Activated naive CD4-positive, alpha-beta T cell treated with anti-CD3 and anti-CD28 coated beads, Interleukin-2, amount 10 ng/mL, durations not matched to agents 7 days and 5 days (primary cell): ENCODE measurements around the gene ZNF519.
"Not testable (repeated sequence)": the region's sequence is repeated elsewhere in the genome, so short reads cannot be mapped to it uniquely, and the experiment has no call there.

Source experiments
- CTCF ChIA-PET: fragments of 350-600 bp; sonication (Branson Sonifier 250); formaldehyde crosslinking; loops from one replicate; lab custom pipeline; 2021; ENCODE audit warnings: antibody characterized with exemption; lab: Charles Lee
- DNase-seq: peaks from one replicate; pipeline ENCODE4 v3.0.0-alpha.2; 2020
- H3K27ac Mint-ChIP-seq: one replicate; pipeline ENCODE4 v1.8.0; 2021; ENCODE audit warnings: mild to moderate bottlenecking, moderate library complexity, mixed read lengths
- H3K27me3 Mint-ChIP-seq: one replicate; pipeline ENCODE4 v1.8.0; 2021; ENCODE audit warnings: mild to moderate bottlenecking, mixed read lengths
- H3K36me3 Mint-ChIP-seq: one replicate; pipeline ENCODE4 v1.8.0; 2021; ENCODE audit warnings: mixed read lengths
- H3K4me1 Mint-ChIP-seq: one replicate; pipeline ENCODE4 v1.8.0; 2021; ENCODE audit warnings: mixed read lengths
- H3K4me3 Mint-ChIP-seq: one replicate; pipeline ENCODE4 v1.8.0; 2021; ENCODE audit warnings: mild to moderate bottlenecking, moderate library complexity, mixed read lengths
- H3K9me3 Mint-ChIP-seq: one replicate; pipeline ENCODE4 v1.8.0; 2021; ENCODE audit warnings: mixed read lengths

ZNF519 gene

GRCh38 chr18:14151564-14152113 lies 19.4 kb upstream of the ZNF519 start:
- H3K27ac Mint-ChIP-seq, H3K4me3 Mint-ChIP-seq, CTCF ChIA-PET, H3K4me1 Mint-ChIP-seq, H3K36me3 Mint-ChIP-seq, DNase-seq, H3K9me3 Mint-ChIP-seq, H3K27me3 Mint-ChIP-seq: not testable (repeated sequence)

- H3K27ac Mint-ChIP-seq, H3K27me3 Mint-ChIP-seq, H3K4me3 Mint-ChIP-seq, H3K4me1 Mint-ChIP-seq, H3K36me3 Mint-ChIP-seq, H3K9me3 Mint-ChIP-seq, DNase-seq, CTCF ChIA-PET: not testable (repeated sequence)
Measured at GRCh38 chr18:14150766-14151165, 18.5 kb upstream of the ZNF519 start.

- CTCF ChIA-PET, H3K4me3 Mint-ChIP-seq, H3K27me3 Mint-ChIP-seq: not testable (repeated sequence)
Measured at GRCh38 chr18:14149916-14150420, 17.7 kb upstream of the ZNF519 start.

GRCh38 chr18:14149121-14149850 lies 17.1 kb upstream of the ZNF519 start:
- H3K27me3 Mint-ChIP-seq, H3K4me3 Mint-ChIP-seq, H3K27ac Mint-ChIP-seq, H3K36me3 Mint-ChIP-seq, H3K9me3 Mint-ChIP-seq, H3K4me1 Mint-ChIP-seq, DNase-seq, CTCF ChIA-PET: not testable (repeated sequence)

More at GRCh38 chr18:14149916-14150420, 17.7 kb upstream of the ZNF519 start:
- H3K36me3 Mint-ChIP-seq, DNase-seq, H3K27ac Mint-ChIP-seq, H3K4me1 Mint-ChIP-seq, H3K9me3 Mint-ChIP-seq: not testable (repeated sequence)

GRCh38 chr18:14147935-14148865 lies 16.0 kb upstream of the ZNF519 start:
- CTCF ChIA-PET, H3K9me3 Mint-ChIP-seq, H3K4me3 Mint-ChIP-seq, DNase-seq, H3K27me3 Mint-ChIP-seq, H3K4me1 Mint-ChIP-seq, H3K36me3 Mint-ChIP-seq, H3K27ac Mint-ChIP-seq: not testable (repeated sequence)

GRCh38 chr18:14146771-14147170 lies 14.5 kb upstream of the ZNF519 start:
- H3K27me3 Mint-ChIP-seq, H3K36me3 Mint-ChIP-seq, H3K4me3 Mint-ChIP-seq, H3K4me1 Mint-ChIP-seq, CTCF ChIA-PET, DNase-seq, H3K9me3 Mint-ChIP-seq, H3K27ac Mint-ChIP-seq: not testable (repeated sequence)

- H3K27me3 Mint-ChIP-seq, H3K4me3 Mint-ChIP-seq, H3K9me3 Mint-ChIP-seq, H3K27ac Mint-ChIP-seq, H3K36me3 Mint-ChIP-seq, DNase-seq, H3K4me1 Mint-ChIP-seq, CTCF ChIA-PET: not testable (repeated sequence)
Measured at GRCh38 chr18:14145581-14146338, 13.5 kb upstream of the ZNF519 start.

GRCh38 chr18:14145021-14145420 lies 12.8 kb upstream of the ZNF519 start:
- H3K4me3 Mint-ChIP-seq, H3K9me3 Mint-ChIP-seq, CTCF ChIA-PET, H3K36me3 Mint-ChIP-seq, DNase-seq, H3K27ac Mint-ChIP-seq, H3K4me1 Mint-ChIP-seq, H3K27me3 Mint-ChIP-seq: not testable (repeated sequence)

- no peak for DNase-seq
- CTCF ChIA-PET: no interaction called here
- Mint-ChIP-seq H3K36me3 (no peaks in the 10 kb centered on the region), H3K9me3 (no peaks in the 10 kb centered on the region), H3K27ac (no peak overlapping the region), H3K4me3 (no peak overlapping the region), H3K4me1 (no peaks in the 10 kb centered on the region), H3K27me3 (peaks cover 6% of the 10 kb centered on the region)
Measured at GRCh38 chr18:14144628-14144895, 12.3 kb upstream of the ZNF519 start.

GRCh38 chr18:14143871-14144627 lies 11.8 kb upstream of the ZNF519 start:
- CTCF ChIA-PET: not testable (repeated sequence)

GRCh38 chr18:14143396-14143795 lies 11.2 kb upstream of the ZNF519 start:
- CTCF ChIA-PET, H3K36me3 Mint-ChIP-seq, DNase-seq, H3K4me3 Mint-ChIP-seq, H3K27ac Mint-ChIP-seq, H3K4me1 Mint-ChIP-seq, H3K9me3 Mint-ChIP-seq, H3K27me3 Mint-ChIP-seq: not testable (repeated sequence)

More at GRCh38 chr18:14143871-14144627, 11.8 kb upstream of the ZNF519 start:
- not testable (repeated sequence) for H3K36me3 Mint-ChIP-seq, H3K27ac Mint-ChIP-seq, H3K9me3 Mint-ChIP-seq, H3K4me1 Mint-ChIP-seq, DNase-seq, H3K4me3 Mint-ChIP-seq, H3K27me3 Mint-ChIP-seq

- H3K4me1 Mint-ChIP-seq: not testable (repeated sequence)
Measured at GRCh38 chr18:14142177-14142576, 9.9 kb upstream of the ZNF519 start.

GRCh38 chr18:14139583-14139982 lies 7.3 kb upstream of the ZNF519 start:
- H3K4me3 Mint-ChIP-seq, CTCF ChIA-PET, H3K36me3 Mint-ChIP-seq, DNase-seq, H3K27me3 Mint-ChIP-seq, H3K27ac Mint-ChIP-seq, H3K9me3 Mint-ChIP-seq, H3K4me1 Mint-ChIP-seq: not testable (repeated sequence)

More at GRCh38 chr18:14142177-14142576, 9.9 kb upstream of the ZNF519 start:
- H3K27ac Mint-ChIP-seq, H3K4me3 Mint-ChIP-seq, H3K27me3 Mint-ChIP-seq, DNase-seq, CTCF ChIA-PET, H3K9me3 Mint-ChIP-seq, H3K36me3 Mint-ChIP-seq: not testable (repeated sequence)

- H3K36me3 Mint-ChIP-seq, H3K4me1 Mint-ChIP-seq, H3K4me3 Mint-ChIP-seq, CTCF ChIA-PET, DNase-seq, H3K27me3 Mint-ChIP-seq, H3K9me3 Mint-ChIP-seq: not testable (repeated sequence)
- H3K27ac Mint-ChIP-seq: peak overlapping the region; percentile 26
Measured at GRCh38 chr18:14137971-14138370, 5.7 kb upstream of the ZNF519 start.
